ENCODE data around the gene SLC9A7.

The SLC9A7 gene

DNA sequence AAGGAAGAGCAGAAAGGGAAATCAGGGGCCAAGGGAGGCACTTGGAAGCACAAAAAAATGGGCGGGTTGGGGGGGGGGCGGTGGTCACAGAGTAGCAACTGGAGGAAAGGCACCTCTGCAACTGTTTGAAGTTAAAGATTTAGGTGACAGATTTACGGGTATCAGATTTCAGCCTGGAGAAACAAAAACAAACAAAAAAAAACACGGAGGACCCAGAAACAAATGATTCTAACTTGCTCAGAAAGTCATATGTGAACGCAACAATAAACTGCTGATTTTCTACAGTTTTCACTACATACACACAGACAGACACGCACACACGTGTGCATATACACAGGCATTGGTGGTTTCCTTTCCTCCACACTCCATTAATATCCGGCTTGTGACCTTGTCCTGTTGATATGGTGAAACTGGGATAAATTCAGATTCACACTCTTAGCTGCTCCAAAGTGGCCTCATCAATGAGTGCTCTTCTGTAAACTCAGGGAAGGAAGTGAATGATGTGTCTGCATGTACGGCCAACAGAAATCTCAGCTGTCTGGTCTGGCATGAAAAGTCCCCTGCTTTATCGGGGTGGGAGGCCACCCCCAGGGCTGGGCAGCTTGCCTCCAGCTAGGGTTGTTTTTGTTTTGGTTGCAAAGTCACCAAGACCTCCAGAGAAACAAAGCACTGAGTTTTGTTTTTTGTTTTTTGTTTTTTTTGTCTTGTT, 131.1 kb downstream of the SLC9A7 start:
- H3K27ac Mint-ChIP-seq, result peak overlapping the region; percentile 12 to 34 (median 23)
- H3K4me1 Mint-ChIP-seq, result peaks cover 15% of the 10 kb centered on the region
- no peak overlapping the region for H3K4me3 Mint-ChIP-seq
- no peaks in the 10 kb centered on the region for H3K27me3 Mint-ChIP-seq (ENCODE audit: low read depth)
- H3K36me3 Mint-ChIP-seq (ENCODE audit: low read depth), result peaks cover 4% of the 10 kb centered on the region
- H3K9me3 Mint-ChIP-seq, result peaks cover 5% of the 10 kb centered on the region
- TF ChIP-seq, protein P1, sequence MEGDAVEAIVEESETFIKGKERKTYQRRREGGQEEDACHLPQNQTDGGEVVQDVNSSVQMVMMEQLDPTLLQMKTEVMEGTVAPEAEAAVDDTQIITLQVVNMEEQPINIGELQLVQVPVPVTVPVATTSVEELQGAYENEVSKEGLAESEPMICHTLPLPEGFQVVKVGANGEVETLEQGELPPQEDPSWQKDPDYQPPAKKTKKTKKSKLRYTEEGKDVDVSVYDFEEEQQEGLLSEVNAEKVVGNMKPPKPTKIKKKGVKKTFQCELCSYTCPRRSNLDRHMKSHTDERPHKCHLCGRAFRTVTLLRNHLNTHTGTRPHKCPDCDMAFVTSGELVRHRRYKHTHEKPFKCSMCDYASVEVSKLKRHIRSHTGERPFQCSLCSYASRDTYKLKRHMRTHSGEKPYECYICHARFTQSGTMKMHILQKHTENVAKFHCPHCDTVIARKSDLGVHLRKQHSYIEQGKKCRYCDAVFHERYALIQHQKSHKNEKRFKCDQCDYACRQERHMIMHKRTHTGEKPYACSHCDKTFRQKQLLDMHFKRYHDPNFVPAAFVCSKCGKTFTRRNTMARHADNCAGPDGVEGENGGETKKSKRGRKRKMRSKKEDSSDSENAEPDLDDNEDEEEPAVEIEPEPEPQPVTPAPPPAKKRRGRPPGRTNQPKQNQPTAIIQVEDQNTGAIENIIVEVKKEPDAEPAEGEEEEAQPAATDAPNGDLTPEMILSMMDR (IDR thresholded peaks at IDR 0.05; ENCODE audit: unreplicated experiment in 3 of 3), result no peak

DNA sequence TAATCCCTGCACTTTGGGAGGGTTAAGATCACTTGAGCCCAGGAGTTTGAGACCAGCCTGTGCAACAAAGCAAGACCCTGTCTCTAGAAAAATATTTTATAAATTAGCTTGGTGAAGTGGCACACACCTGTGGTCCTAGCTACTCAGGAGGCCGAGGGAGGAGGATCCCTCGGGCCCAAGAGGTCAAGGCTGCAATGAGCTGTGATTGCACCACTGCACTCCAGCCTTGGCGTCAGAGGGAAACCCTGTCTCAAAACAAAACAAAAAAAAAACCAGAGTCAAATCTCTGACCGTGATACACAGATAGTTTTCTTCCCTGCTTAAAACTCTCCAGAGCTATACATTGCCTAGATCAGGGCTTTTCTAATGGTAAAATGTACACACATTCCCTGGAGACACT, 131.9 kb downstream of the SLC9A7 start:
- no peak overlapping the region for H3K27ac Mint-ChIP-seq
- H3K27me3 Mint-ChIP-seq (ENCODE audit: low read depth), result no peaks in the 10 kb centered on the region
- peaks cover 4% of the 10 kb centered on the region for H3K36me3 Mint-ChIP-seq (ENCODE audit: low read depth)
- H3K4me1 Mint-ChIP-seq, result peaks cover 15% of the 10 kb centered on the region
- H3K9me3 Mint-ChIP-seq, result peaks cover 5% of the 10 kb centered on the region
- H3K4me3 Mint-ChIP-seq, result no peak overlapping the region
- TF ChIP-seq, protein P1 (IDR thresholded peaks at IDR 0.05; ENCODE audit: unreplicated experiment in 3 of 3), result no peak

DNA sequence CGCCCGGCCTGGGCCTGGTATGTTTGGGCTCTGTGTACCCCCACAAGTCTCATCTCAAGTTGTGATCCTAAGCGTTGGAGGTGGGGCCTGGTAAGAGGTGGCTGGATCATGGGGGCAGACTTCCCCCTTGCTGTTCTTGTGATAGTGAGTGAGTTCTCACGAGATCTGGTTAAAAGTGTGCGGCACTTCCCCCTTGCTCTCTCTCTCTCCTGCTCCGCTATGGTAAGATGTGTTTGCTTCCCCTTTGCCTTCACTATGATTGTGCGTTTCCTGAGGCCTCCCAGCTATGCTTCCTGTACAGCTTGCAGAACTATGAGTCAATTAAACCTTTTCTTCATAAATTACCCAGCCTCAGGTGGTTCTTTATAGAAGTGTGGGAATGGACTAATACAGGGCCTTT, 132.4 kb downstream of the SLC9A7 start:
- Mint-ChIP-seq H3K4me1 (peaks cover 19% of the 10 kb centered on the region), H3K4me3 (no peak overlapping the region), H3K9me3 (peaks cover 3% of the 10 kb centered on the region), H3K27ac (no peak overlapping the region), H3K36me3 (ENCODE audit: low read depth) (peaks cover 4% of the 10 kb centered on the region), H3K27me3 (ENCODE audit: low read depth) (no peaks in the 10 kb centered on the region)
- TF ChIP-seq, protein P1 (IDR thresholded peaks at IDR 0.05; ENCODE audit: unreplicated experiment in 3 of 3), result no peak

DNA sequence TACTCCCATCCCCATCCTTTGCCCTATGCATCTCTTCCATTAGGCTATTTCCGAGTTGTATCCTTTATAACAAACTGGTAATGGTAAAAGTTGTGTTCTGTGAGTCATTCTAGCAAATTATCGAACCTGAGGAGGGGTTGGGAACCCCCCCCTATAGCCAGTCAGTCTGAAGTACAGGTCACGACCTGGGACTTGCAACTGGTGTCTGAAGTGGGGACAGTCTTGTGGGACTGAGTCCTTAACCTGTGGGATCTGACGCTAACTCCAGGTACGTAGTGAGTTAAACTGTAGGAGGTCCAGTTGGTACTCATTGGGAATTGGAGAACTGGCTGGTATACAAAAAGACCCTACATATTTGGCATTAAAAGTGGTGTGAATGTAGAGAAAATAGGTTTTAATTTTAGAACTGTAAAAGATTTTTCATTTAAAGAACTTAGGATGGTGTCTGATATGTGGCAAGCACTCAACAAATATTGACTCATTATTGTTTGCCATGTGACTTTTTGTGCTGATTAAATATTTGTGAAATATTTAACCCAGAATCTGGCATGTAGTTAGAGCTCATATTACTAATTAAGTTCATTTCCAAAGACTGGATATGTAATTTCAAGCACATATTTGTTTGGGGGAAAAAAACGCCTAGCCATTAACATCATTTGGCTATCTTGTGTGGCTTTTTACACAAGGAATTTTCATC, 134.7 kb downstream of the SLC9A7 start:
- H3K4me3 Mint-ChIP-seq, result no peak overlapping the region
- H3K4me1 Mint-ChIP-seq, result peaks cover 22% of the 10 kb centered on the region
- no peak overlapping the region for H3K27ac Mint-ChIP-seq
- TF ChIP-seq, protein P1 (IDR thresholded peaks at IDR 0.05; ENCODE audit: unreplicated experiment in 3 of 3), result no peak
- H3K9me3 Mint-ChIP-seq, result peaks cover 3% of the 10 kb centered on the region
- no peaks in the 10 kb centered on the region for H3K27me3 Mint-ChIP-seq (ENCODE audit: low read depth)
- peaks cover 4% of the 10 kb centered on the region for H3K36me3 Mint-ChIP-seq (ENCODE audit: low read depth)

DNA sequence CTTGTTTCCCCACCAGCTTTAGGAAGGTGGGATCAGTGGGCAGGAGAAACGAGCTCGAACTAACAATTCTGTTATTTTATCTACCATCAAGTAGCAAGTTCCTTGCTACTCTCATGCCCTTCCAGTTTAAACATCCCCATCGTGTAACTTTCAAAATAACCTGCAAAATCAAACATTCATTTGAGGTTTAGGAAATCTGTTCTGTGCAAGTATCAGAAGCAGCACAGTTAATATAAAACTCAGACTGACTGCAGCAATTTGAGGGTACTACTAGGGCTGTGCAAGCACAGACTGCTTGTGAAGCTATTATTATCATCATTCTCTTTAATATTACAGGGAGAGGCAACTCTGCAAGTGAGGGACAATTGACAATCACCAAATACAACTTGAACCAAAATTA, 137.3 kb downstream of the SLC9A7 start:
- Mint-ChIP-seq H3K4me3 (no peak overlapping the region), H3K4me1 (peaks cover 7% of the 10 kb centered on the region), H3K9me3 (peaks cover 15% of the 10 kb centered on the region), H3K27me3 (ENCODE audit: low read depth) (no peaks in the 10 kb centered on the region), H3K36me3 (ENCODE audit: low read depth) (peaks cover 8% of the 10 kb centered on the region), H3K27ac (no peak overlapping the region)
- TF ChIP-seq, protein P1 (IDR thresholded peaks at IDR 0.05; ENCODE audit: unreplicated experiment in 3 of 3), result no peak

All from nephron (organoid).